Naive thymus-derived CD4-positive, alpha-beta T cell (primary cell): ENCODE data around the gene UGT1A4. TPM values are rescaled to one million over a fixed set of nuclear protein-coding genes. Genes with fewer than 3 reads are reported as not detected.
A peak's percentile ranks its signal among the peaks of the same experiment; 100 is the strongest.

ENCODE experiments used
- ATAC-seq: fragments of 150-1000 bp; cut with Tn5 transposase; 2 replicates; pipeline ENCODE4 v1.10.0; 2021; ENCODE audit warnings: mild to moderate bottlenecking, moderate library complexity
- CTCF ChIA-PET: fragments of 350-600 bp; sonication (Branson Sonifier 250); formaldehyde crosslinking; loops from one replicate; lab custom pipeline; 2021; ENCODE audit warnings: antibody characterized with exemption; lab: Charles Lee
- POLR2A ChIA-PET: fragments of 350-600 bp; sonication (Branson Sonifier 250); formaldehyde crosslinking; loops from one replicate; lab custom pipeline; 2021; ENCODE audit warnings: antibody characterized with exemption, inconsistent platforms; lab: Charles Lee
- DNase-seq, 9 donors: peaks; one replicate each; pipeline versions ENCODE4 v3.0.0 to v3.0.0-alpha.2; 2020 to 2022; ENCODE audit warnings: mixed read lengths in 1 of 9
- H3K27ac ChIP-seq: one replicate; pipeline ENCODE4 v1.7.0; 2013; ENCODE audit warnings: mild to moderate bottlenecking, low read depth, low read length, moderate library complexity
- H3K27me3 ChIP-seq, 2 donors: one replicate each; pipeline ENCODE4 v1.7.0; 2013; ENCODE audit warnings: low read length in 2 of 2, mild to moderate bottlenecking in 2 of 2, moderate library complexity in 2 of 2; ENCODE audit not compliant: control insufficient read depth in 2 of 2, insufficient read depth in 2 of 2
- H3K36me3 ChIP-seq, 3 experiments: 1 replicate in 2 of 3; 2 replicates in 1 of 3; pipeline ENCODE4 v1.7.0; 2013; ENCODE audit warnings: low read length in 3 of 3, mild to moderate bottlenecking in 3 of 3, moderate library complexity in 1 of 3; ENCODE audit not compliant: insufficient read depth in 3 of 3, control insufficient read depth in 2 of 3
- H3K4me1 ChIP-seq, 2 donors: one replicate each; pipeline ENCODE4 v1.7.0; 2013; ENCODE audit warnings: low read length in 2 of 2, mild to moderate bottlenecking in 2 of 2, moderate library complexity in 1 of 2; ENCODE audit not compliant: control insufficient read depth in 2 of 2, insufficient read depth in 2 of 2
- H3K4me3 ChIP-seq: 2 replicates; pipeline ENCODE4 v1.7.0; 2013; ENCODE audit warnings: mild to moderate bottlenecking, low read length
- H3K9me3 ChIP-seq, 3 experiments: 1 replicate in 2 of 3; 2 replicates in 1 of 3; pipeline ENCODE4 v1.7.0; 2013; ENCODE audit warnings: low read length in 3 of 3; ENCODE audit not compliant: control insufficient read depth in 2 of 3
- H3K27ac Mint-ChIP-seq, 9 donors: one replicate each; pipeline ENCODE4 v1.8.0; 2020 to 2022; ENCODE audit warnings: mixed read lengths in 9 of 9, mild to moderate bottlenecking in 8 of 9, moderate library complexity in 5 of 9, inconsistent platforms in 2 of 9
- H3K27me3 Mint-ChIP-seq, 5 donors: one replicate each; pipeline ENCODE4 v1.8.0; 2021 to 2022; ENCODE audit warnings: mixed read lengths in 5 of 5, mild to moderate bottlenecking in 1 of 5
- H3K36me3 Mint-ChIP-seq, 5 donors: one replicate each; pipeline ENCODE4 v1.8.0; 2020 to 2022; ENCODE audit warnings: mixed read lengths in 5 of 5, mild to moderate bottlenecking in 3 of 5, inconsistent platforms in 1 of 5
- H3K4me1 Mint-ChIP-seq, 7 donors: one replicate each; pipeline ENCODE4 v1.8.0; 2020 to 2022; ENCODE audit warnings: mixed read lengths in 7 of 7, mild to moderate bottlenecking in 3 of 7, inconsistent platforms in 1 of 7
- H3K4me3 Mint-ChIP-seq, 10 donors: one replicate each; pipeline ENCODE4 v1.8.0; 2020 to 2022; ENCODE audit warnings: mild to moderate bottlenecking in 10 of 10, mixed read lengths in 10 of 10, moderate library complexity in 6 of 10, inconsistent platforms in 2 of 10
- H3K9me3 Mint-ChIP-seq, 11 donors: one replicate each; pipeline ENCODE4 v1.8.0; 2020 to 2022; ENCODE audit warnings: mixed read lengths in 11 of 11, mild to moderate bottlenecking in 4 of 11, inconsistent platforms in 1 of 11, moderate library complexity in 1 of 11
- intact Hi-C, 2 donors: fragments of 100-400 bp; cut with micrococcal nuclease; formaldehyde crosslinking; loops; one replicate each; pipeline ENCODE4 v1.15.1; 2023
- polyA plus RNA-seq, 2 donors: library from polyadenylated mRNA; unstranded; fragments of 300-500 nt; fragmentation: Illumina TruSeq; gene quantifications; one replicate each; pipeline ENCODE4 v1.2.3, GENCODE V29; 2021
- total RNA-seq, 6 experiments: library from RNA in 5 of 6; stranded (reverse) in 5 of 6; gene quantifications; 1 replicate in 5 of 6; 2 replicates in 1 of 6; pipeline ENCODE4 v1.2.3 and lab custom pipeline; 2021 to 2026

UGT1A4 gene
- total RNA-seq = not detected
- not detected for polyA plus RNA-seq
- total RNA-seq (lab: John Stamatoyannopoulos, UW) = not detected

GRCh38 chr2:233718552-233718951 is at the start of gene UGT1A4:
UGT1A4 (plus strand) TSS chr2:233718736; CDS start chr2:233718821, 85 bp downstream.
- H3K9me3 ChIP-seq = no peaks in the 10 kb centered on the region
- ATAC-seq (no peak), DNase-seq (no peak)
- Mint-ChIP-seq H3K27ac (no peak within 1 kb of the TSS), H3K4me3 (no peak within 1 kb of the TSS), H3K36me3 (no peaks in the 10 kb centered on the region), H3K4me1 (peaks cover 0 to 5% (median 0%) of the 10 kb centered on the region in 7 donors), H3K9me3 (no peaks in the 10 kb centered on the region), H3K27me3 (peaks cover 11 to 52% (median 39%) of the 10 kb centered on the region in 5 donors)
- ChIA-PET CTCF (no interaction called here), POLR2A (no interaction called here)
- H3K27ac ChIP-seq = no peak within 1 kb of the TSS
- H3K27me3 ChIP-seq = peaks cover 0 to 3% of the 10 kb centered on the region in 2 donors
- no peaks in the 10 kb centered on the region for H3K36me3 ChIP-seq
- H3K4me1 ChIP-seq = no peaks in the 10 kb centered on the region
- no peak within 1 kb of the TSS for H3K4me3 ChIP-seq
- intact Hi-C loops = no loop called here

GRCh38 chr2:233671290-233672161 is 47.0 kb upstream of the UGT1A4 start, which contains the start of gene UGT1A9:
UGT1A9 (plus strand) TSS chr2:233671898; CDS start chr2:233671935, 37 bp downstream.
- Histone ChIP-seq H3K36me3 (no peaks in the 10 kb centered on the region), H3K27ac (no peak within 1 kb of the TSS), H3K4me3 (no peak within 1 kb of the TSS), H3K9me3 (no peaks in the 10 kb centered on the region), H3K4me1 (no peaks in the 10 kb centered on the region), H3K27me3 (no peaks in the 10 kb centered on the region)
- DNase-seq (no peak), ATAC-seq (no peak)
- Mint-ChIP-seq H3K27ac (peak within 1 kb of the TSS in 1 of 9 donors; percentile 20), H3K9me3 (peaks cover 0 to 22% (median 7%) of the 10 kb centered on the region in 11 donors), H3K36me3 (no peaks in the 10 kb centered on the region), H3K4me3 (no peak within 1 kb of the TSS), H3K27me3 (peaks cover 19 to 48% (median 28%) of the 10 kb centered on the region in 5 donors), H3K4me1 (no peaks in the 10 kb centered on the region)
- ChIA-PET POLR2A (interaction anchor here (0.5 kb wide), 1 partner anchor 8 kb away, joined by 3 read pairs; no protein-coding TSS in a partner anchor), CTCF (no interaction called here)
- intact Hi-C loops = no loop called here

GRCh38 chr2:233672886-233673285 is 45.6 kb upstream of the UGT1A4 start:
- ChIA-PET POLR2A (no interaction called here), CTCF (no interaction called here)
- ATAC-seq (no peak), DNase-seq (no peak)
- H3K9me3 ChIP-seq = no peaks in the 10 kb centered on the region
- H3K27ac ChIP-seq = no peak overlapping the region
- peaks cover 0 to 22% (median 6%) of the 10 kb centered on the region in 11 donors for H3K9me3 Mint-ChIP-seq
- H3K4me3 ChIP-seq = no peak overlapping the region
- H3K4me1 ChIP-seq = no peaks in the 10 kb centered on the region
- no peaks in the 10 kb centered on the region for H3K27me3 ChIP-seq
- no peak overlapping the region for H3K27ac Mint-ChIP-seq
- H3K4me3 Mint-ChIP-seq = no peak overlapping the region
- no peaks in the 10 kb centered on the region for H3K4me1 Mint-ChIP-seq
- H3K36me3 Mint-ChIP-seq = no peaks in the 10 kb centered on the region
- H3K27me3 Mint-ChIP-seq = peaks cover 19 to 61% (median 34%) of the 10 kb centered on the region in 5 donors
- no peaks in the 10 kb centered on the region for H3K36me3 ChIP-seq
- intact Hi-C loops = no loop called here

GRCh38 chr2:233673896-233674295 is 44.6 kb upstream of the UGT1A4 start:
- Mint-ChIP-seq H3K4me1 (no peaks in the 10 kb centered on the region), H3K27me3 (peaks cover 25 to 54% (median 32%) of the 10 kb centered on the region in 5 donors), H3K9me3 (peaks cover 0 to 13% (median 0%) of the 10 kb centered on the region in 11 donors), H3K27ac (no peak overlapping the region), H3K4me3 (no peak overlapping the region), H3K36me3 (no peaks in the 10 kb centered on the region)
- no peak overlapping the region for H3K27ac ChIP-seq
- H3K4me3 ChIP-seq = no peak overlapping the region
- ChIA-PET CTCF (no interaction called here), POLR2A (no interaction called here)
- intact Hi-C loops = no loop called here
- no peaks in the 10 kb centered on the region for H3K4me1 ChIP-seq
- no peak for ATAC-seq
- H3K27me3 ChIP-seq = no peaks in the 10 kb centered on the region
- no peaks in the 10 kb centered on the region for H3K9me3 ChIP-seq
- no peak for DNase-seq
- H3K36me3 ChIP-seq = no peaks in the 10 kb centered on the region

- Mint-ChIP-seq H3K27ac (no peak overlapping the region), H3K36me3 (no peaks in the 10 kb centered on the region), H3K27me3 (peaks cover 26 to 55% (median 32%) of the 10 kb centered on the region in 5 donors), H3K9me3 (peaks cover 0 to 9% (median 0%) of the 10 kb centered on the region in 11 donors), H3K4me3 (no peak overlapping the region), H3K4me1 (no peaks in the 10 kb centered on the region)
- no peaks in the 10 kb centered on the region for H3K4me1 ChIP-seq
- intact Hi-C loops = no loop called here
- no peaks in the 10 kb centered on the region for H3K36me3 ChIP-seq
- no peak for ATAC-seq
- no peaks in the 10 kb centered on the region for H3K9me3 ChIP-seq
- no peak overlapping the region for H3K27ac ChIP-seq
- no peaks in the 10 kb centered on the region for H3K27me3 ChIP-seq
- H3K4me3 ChIP-seq = no peak overlapping the region
- DNase-seq = no peak
- CTCF ChIA-PET = no interaction called here
- POLR2A ChIA-PET = no interaction called here
These were observed 44.2 kb upstream of the UGT1A4 start for GRCh38 chr2:233674314-233674713.

GRCh38 chr2:233674995-233675394 is 43.5 kb upstream of the UGT1A4 start:
- intact Hi-C loops = no loop called here
- Histone ChIP-seq H3K27me3 (no peaks in the 10 kb centered on the region), H3K27ac (no peak overlapping the region), H3K4me1 (no peaks in the 10 kb centered on the region), H3K4me3 (no peak overlapping the region), H3K9me3 (no peaks in the 10 kb centered on the region), H3K36me3 (no peaks in the 10 kb centered on the region)
- Mint-ChIP-seq H3K4me1 (no peaks in the 10 kb centered on the region), H3K36me3 (no peaks in the 10 kb centered on the region), H3K27me3 (peaks cover 28 to 59% (median 35%) of the 10 kb centered on the region in 5 donors), H3K4me3 (no peak overlapping the region), H3K9me3 (peaks cover 0 to 9% (median 0%) of the 10 kb centered on the region in 11 donors), H3K27ac (no peak overlapping the region)
- POLR2A ChIA-PET = no interaction called here
- no peak for ATAC-seq
- CTCF ChIA-PET = no interaction called here
- no peak for DNase-seq
